Activated CD4-positive, CD25-positive, alpha-beta regulatory T cell (primary cell): ENCODE measurements around the gene DPY19L1.
"Not testable (repeated sequence)": the region's sequence is repeated elsewhere in the genome, so short reads cannot be mapped to it uniquely, and the experiment has no call there.

ENCODE experiments used
- DNase-seq, 4 experiments: peaks; one replicate each; lab custom pipeline; 2025; lab: John Stamatoyannopoulos, UW

Gene DPY19L1

DNA sequence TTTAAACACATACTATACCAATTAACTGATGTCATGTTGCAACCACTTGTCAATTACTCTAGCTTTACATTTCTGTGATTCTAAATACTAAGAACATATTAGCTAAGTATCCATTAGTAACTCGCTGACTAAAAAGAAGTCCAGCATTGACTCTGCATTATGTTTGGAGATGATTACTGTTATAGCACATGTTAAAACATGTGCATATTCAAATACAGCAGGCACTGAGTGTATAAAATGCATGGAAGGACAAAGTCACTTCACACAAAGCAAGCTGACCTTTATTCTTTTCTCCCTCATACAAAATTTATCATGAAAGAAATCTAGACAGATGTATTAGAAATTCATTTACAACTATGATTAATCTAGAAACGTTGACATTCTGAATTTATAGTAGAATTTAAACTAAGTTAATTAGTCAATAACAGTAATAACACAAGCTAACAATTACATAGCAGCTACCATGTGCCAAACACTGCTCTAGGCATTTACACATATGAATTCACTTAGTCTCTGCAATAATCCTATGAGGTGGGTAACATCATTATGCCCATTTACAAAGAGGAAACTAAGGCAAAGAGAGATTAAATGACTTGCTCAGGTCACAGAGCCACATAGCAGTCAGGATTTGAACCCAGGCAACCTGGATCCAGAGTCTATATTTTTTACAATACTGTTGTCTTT, 48.7 kb downstream of the DPY19L1 start:
- DNase-seq: not testable (repeated sequence)

- not testable (repeated sequence) for DNase-seq
These were observed 52.1 kb downstream of the DPY19L1 start for GRCh38 chr7:34985155-34985554.

DNA sequence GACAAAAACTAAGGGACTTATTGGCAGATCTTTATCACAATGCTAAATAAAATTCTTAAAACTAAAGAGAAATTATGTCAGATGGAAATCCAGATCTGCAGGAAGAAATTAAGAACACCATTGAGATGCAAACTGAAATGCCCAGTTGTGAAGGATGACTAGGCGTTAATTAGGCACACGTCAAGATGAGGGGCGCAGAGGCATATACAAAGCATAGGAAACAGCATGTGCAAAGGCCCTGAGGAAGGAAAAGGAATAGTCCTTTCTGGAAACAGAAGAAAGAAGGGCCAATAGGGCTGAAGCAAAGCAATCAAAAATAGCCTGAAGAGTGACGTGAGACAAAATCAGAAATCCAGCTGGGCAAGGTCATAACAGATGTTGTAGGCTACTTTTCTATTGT, 53.1 kb downstream of the DPY19L1 start:
- DNase-seq: not testable (repeated sequence)

- no peak for DNase-seq
These were observed 54.8 kb downstream of the DPY19L1 start for GRCh38 chr7:34982371-34983019.

- DNase-seq: not testable (repeated sequence)
These were observed 58.2 kb downstream of the DPY19L1 start for GRCh38 chr7:34979124-34979523.

- no peak for DNase-seq
These were observed 63.9 kb downstream of the DPY19L1 start for GRCh38 chr7:34973400-34973760.

DNA sequence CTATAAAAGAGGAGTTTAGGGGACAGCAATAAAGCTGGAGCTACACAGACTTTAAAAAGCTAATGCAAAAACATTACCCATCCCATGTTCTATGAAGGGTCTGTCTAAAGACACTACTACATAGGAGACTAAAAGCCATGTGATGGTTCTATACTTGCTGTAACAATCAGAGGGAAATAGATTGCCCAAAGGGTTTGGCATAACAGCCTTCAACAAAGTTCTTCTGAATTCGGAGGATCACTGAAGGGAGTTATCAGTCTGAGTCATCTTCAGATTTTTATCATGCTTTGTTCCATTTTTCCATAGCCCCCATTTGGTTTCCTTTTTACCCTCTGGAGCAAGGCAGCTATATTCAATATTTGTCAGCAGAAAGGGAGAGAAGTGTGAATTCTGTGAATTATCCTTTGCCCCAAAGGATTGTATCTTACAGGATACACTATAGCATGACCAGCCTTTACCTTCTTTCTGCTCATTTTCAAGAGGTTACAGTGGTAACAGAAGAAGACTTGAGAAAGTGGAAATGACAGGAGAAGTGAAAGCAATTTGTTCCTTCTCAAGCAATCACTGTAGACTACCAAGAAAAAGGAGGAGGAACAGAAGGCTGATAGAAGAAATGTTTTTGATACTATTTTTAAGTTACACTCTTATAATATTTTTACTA, 64.4 kb downstream of the DPY19L1 start:
- not testable (repeated sequence) for DNase-seq

- not testable (repeated sequence) for DNase-seq
These were observed 69.5 kb downstream of the DPY19L1 start for GRCh38 chr7:34967818-34968217.

DNA sequence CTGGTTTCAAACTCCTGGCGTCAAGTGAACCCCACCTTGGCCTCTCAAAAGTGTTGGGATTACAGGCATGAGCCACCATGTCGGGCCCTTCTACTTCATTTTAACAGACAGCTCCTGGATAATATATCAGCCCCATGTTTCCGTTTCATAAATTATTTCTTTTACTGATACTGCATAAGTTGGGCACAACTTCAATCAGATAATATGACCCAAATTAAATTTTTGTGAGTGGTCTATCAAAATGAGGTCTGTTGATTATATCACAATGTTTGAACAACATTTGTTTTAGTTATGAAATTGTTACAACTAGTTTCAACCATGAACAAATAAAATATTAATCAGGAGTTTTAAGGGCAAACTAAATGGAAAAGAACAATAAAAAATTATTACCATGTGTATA, 70.8 kb downstream of the DPY19L1 start:
- DNase-seq: not testable (repeated sequence)

- no peak for DNase-seq
These were observed 79.3 kb downstream of the DPY19L1 start for GRCh38 chr7:34958021-34958420.

DNA sequence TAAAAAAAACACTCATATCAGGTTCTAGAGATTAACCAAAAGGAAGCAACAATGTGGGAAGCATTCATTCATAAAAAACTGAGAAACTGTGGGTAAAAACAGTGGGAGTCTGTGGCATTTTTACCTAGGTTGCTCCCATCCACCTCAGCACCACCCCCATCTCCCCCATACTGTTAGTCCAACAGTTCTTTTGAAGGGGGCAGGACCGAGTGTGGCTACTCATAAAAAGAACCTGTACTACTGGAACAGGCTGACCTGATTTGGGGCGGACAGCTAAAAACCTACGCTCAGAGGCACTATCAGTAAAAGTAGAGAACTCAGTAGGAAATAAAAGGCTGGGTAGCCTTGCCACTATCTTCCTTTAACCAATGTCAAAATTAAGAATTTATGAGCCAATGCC, 84.5 kb downstream of the DPY19L1 start:
- DNase-seq: no peak

DNA sequence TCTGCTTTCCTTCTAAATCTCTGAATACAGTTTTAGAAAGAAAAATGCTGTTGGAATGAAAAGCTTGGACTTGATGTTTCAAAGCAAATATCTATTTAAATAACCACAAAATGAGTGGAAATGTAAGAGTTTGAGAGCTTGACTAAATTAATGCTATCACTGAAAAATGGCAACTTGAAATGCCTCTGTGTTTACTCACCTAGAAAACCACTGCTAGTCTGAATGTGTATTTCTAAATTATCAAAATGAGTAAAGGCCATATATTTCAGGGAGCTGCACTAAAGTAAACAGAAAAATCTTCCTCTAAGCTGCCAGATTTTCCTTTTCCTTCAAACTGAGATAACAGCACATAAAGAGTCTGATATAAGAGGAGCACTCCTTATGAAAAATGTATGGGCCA, 87.9 kb downstream of the DPY19L1 start:
- DNase-seq: no peak

DNA sequence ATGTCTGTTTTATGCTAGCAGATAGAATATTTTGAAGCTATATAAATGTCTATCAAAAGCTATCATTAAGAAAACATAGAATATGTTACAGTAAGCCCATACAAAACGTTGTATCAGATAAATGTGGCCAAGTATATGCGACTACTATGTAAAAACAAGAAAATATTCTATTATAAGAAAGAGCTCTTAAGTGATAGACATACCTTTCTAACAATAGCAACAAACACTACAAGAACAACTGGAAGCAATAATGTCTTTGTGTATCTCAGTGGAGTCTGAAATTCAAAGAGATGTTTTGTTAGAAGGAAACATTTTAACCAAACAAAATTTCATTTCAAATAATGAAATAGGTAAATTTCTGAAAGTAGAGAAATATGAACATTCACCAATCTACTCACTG, 89.9 kb downstream of the DPY19L1 start:
- DNase-seq: not testable (repeated sequence)

DNA sequence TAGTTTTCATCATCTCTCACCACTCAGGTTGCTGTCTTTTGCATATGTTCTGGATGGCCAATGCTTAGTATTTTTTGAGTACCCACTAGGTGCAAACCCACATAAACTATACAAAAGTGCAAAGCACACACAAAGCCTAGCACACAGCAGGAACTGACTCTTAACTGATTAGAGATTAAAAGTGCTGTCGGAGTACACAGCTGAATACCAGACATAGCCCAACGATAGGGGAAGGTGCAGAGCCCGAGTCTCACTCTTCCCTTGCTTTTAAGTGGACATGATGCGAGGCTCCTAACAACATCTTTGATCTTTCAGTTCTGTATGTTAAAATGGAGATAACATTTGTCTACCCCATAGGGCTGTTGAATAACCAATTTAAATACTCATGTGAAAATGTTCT, 90.8 kb downstream of the DPY19L1 start:
- DNase-seq: no peak

DNA sequence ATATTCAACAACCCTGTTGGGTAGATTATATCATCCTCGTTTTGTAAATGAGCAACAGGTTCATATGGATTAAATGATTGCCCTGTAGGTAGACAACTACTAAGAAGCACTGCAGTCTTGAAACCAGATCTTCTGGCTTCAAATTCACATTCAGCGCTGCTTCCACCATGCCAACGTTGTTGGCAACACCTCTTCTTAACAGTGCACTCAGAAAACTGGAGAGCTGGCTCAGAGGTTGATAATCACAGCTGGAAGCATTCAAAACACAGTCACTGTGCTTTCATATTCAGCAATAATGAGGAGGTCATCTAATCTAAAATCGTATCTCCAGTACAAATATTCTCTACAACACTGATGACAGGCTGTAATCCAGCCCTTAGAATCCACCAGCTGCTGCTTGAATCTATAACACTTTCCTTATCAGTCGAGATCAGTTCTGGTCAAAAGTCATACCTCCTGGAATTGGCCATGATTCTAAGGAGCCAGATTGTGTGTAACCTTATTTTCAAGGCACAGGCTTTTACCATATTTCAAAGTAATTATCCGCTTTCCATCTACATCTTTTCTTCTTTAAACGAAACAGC, 91.3 kb downstream of the DPY19L1 start:
- not testable (repeated sequence) for DNase-seq

- no peak for DNase-seq
These were observed 98.1 kb downstream of the DPY19L1 start for GRCh38 chr7:34939175-34939574.

- not testable (repeated sequence) for DNase-seq
These were observed 101.5 kb downstream of the DPY19L1 start for GRCh38 chr7:34935735-34936165.

GRCh38 chr7:34931739-34932138, 105.5 kb downstream of the DPY19L1 start:
- DNase-seq: no peak

DNA sequence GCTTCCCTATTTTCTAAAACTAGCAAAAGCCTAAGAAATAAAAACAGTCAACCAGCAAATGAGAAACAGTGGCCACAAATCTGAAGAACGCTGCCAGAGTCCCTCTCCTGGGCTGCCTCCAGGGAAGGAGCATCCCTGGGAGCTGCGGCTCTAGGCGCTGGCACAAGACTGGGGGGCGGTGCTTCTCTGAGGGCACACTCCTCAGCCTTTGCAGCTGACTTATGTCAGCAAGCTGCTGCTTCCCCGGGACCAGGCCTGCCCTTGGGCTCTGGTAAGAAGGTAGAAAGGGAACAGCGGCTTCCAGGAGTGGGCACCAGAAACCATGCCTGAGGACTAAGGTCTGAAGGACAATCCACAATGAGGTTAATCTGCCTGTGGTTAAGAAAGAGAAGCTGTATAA, 107.5 kb downstream of the DPY19L1 start:
- DNase-seq: not testable (repeated sequence)

GRCh38 chr7:34928560-34928959, 108.7 kb downstream of the DPY19L1 start:
- DNase-seq: no peak

DNA sequence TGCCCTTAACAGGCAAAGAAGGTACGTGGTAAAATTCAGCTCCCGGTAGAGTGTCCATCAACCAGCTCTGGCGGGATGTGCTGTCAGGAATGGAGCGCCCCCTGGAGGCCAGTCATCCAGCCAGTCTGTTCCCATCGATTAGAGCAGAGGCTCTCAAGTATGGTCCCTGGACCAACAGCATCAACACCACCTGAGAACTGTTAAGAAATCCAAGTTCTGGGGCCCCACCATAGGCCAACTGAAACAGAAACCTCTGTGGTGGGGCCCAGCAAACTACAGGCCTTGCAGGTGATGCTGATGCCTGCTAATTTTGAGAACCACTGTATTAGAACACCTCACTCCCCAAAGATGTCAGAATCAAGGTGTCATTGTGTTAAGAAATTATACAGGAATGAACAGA, 109.2 kb downstream of the DPY19L1 start:
- peak in 3 of 4 experiments; percentile 2 to 14 (median 7) for DNase-seq

- DNase-seq: not testable (repeated sequence)
These were observed 116.8 kb downstream of the DPY19L1 start for GRCh38 chr7:34920470-34920869.

GRCh38 chr7:34919038-34919437, 118.2 kb downstream of the DPY19L1 start:
- not testable (repeated sequence) for DNase-seq
